Measurements from ENCODE around the gene DOK3. TPM values are rescaled to one million over a fixed set of nuclear protein-coding genes. Genes with fewer than 3 reads are reported as not detected.
A peak's percentile ranks its signal among the peaks of the same experiment; 100 is the strongest.

Gene DOK3
- total RNA-seq, 3 donors from 2014 or later, result 3.7 to 10.3 (median 8.4) TPM

GRCh38 chr5:177494346-177495195 is 15.1 kb downstream of the DOK3 start:
- DNase-seq (peak in 2 of 3 donors; percentile 65 to 77), ATAC-seq (peak; percentile 26)
- H3K36me3 ChIP-seq (ENCODE audit: low read depth), result no peaks in the 10 kb centered on the region
- peaks cover 29% of the 10 kb centered on the region for H3K4me1 ChIP-seq (ENCODE audit: low read depth)
- TF ChIP-seq CTCF (IDR thresholded peaks at IDR 0.05), result no peak
- no peaks in the 10 kb centered on the region for H3K9me3 ChIP-seq
- H3K4me3 ChIP-seq, result no peak overlapping the region
- intact Hi-C loops (cut with DNase I, micrococcal nuclease), result no loop called here

- Histone ChIP-seq H3K36me3 (ENCODE audit: low read depth) (no peaks in the 10 kb centered on the region), H3K9me3 (no peaks in the 10 kb centered on the region), H3K4me1 (ENCODE audit: low read depth) (peaks cover 34% of the 10 kb centered on the region), H3K4me3 (no peak overlapping the region)
- intact Hi-C loops (cut with DNase I, micrococcal nuclease), result no loop called here
- no peak for TF ChIP-seq CTCF (IDR thresholded peaks at IDR 0.05)
- ATAC-seq, result no peak
- no peak for DNase-seq
Observed at GRCh38 chr5:177493795-177494345, 15.8 kb downstream of the DOK3 start.

GRCh38 chr5:177492841-177493240 is 16.8 kb downstream of the DOK3 start:
- Histone ChIP-seq H3K36me3 (ENCODE audit: low read depth) (no peaks in the 10 kb centered on the region), H3K4me1 (ENCODE audit: low read depth) (peaks cover 29% of the 10 kb centered on the region), H3K4me3 (no peak overlapping the region), H3K9me3 (no peaks in the 10 kb centered on the region)
- TF ChIP-seq CTCF (IDR thresholded peaks at IDR 0.05), result no peak
- intact Hi-C loops (cut with DNase I, micrococcal nuclease), result no loop called here
- DNase-seq, result no peak
- no peak for ATAC-seq

GRCh38 chr5:177491983-177492746 is 17.5 kb downstream of the DOK3 start:
- Histone ChIP-seq H3K9me3 (no peaks in the 10 kb centered on the region), H3K36me3 (ENCODE audit: low read depth) (no peaks in the 10 kb centered on the region), H3K4me3 (no peak overlapping the region), H3K4me1 (ENCODE audit: low read depth) (peaks cover 29% of the 10 kb centered on the region)
- no peak for DNase-seq
- no peak for ATAC-seq
- TF ChIP-seq CTCF (IDR thresholded peaks at IDR 0.05), result no peak
- intact Hi-C loops (cut with DNase I, micrococcal nuclease), result no loop called here

- TF ChIP-seq CTCF (IDR thresholded peaks at IDR 0.05), result peak; percentile 44
- peaks cover 26% of the 10 kb centered on the region for H3K4me1 ChIP-seq (ENCODE audit: low read depth)
- DNase-seq, result peak in 2 of 3 donors; percentile 59 to 65
- no peak overlapping the region for H3K4me3 ChIP-seq
- no peaks in the 10 kb centered on the region for H3K9me3 ChIP-seq
- H3K36me3 ChIP-seq (ENCODE audit: low read depth), result no peaks in the 10 kb centered on the region
- intact Hi-C loops (cut with DNase I, micrococcal nuclease), result no loop called here
- ATAC-seq, result peak; percentile 65
Observed at GRCh38 chr5:177491429-177491945, 18.1 kb downstream of the DOK3 start.
